SKM-1 treated with dmso at 0.1 percent for 144 hours (cell line): ENCODE results near the gene SERBP1.
"Not testable (repeated sequence)": the region's sequence is repeated elsewhere in the genome, so short reads cannot be mapped to it uniquely, and the experiment has no call there.

Source experiments
- DNase-seq: peaks from one replicate; lab custom pipeline; 2025; ENCODE audit not compliant: unreplicated experiment; lab: John Stamatoyannopoulos, UW

SERBP1 gene

GRCh38 chr1:67408148-67408547, 22.1 kb downstream of the SERBP1 start:
- DNase-seq, result no peak

DNA sequence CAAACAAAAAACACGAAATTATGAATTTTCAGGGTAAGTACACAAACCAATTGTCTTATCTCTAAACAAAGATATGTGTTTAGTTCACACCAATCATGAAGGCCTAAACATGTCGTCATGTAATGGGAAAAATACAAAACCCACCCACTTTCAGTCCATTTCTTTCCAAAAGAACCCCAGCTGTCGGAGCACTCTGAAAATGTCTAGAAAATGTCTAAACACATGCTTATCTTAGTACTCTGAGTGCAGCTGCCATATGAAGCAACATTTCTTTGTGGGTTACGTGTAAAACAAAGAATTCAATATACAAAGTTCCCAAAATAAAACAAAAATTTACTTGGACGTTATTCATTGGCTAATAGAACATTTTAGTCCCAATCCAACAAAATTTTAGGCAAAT, 22.7 kb downstream of the SERBP1 start:
- no peak for DNase-seq

- no peak for DNase-seq
Measured at GRCh38 chr1:67405473-67406245, 24.5 kb downstream of the SERBP1 start.

- DNase-seq, result no peak
Measured at GRCh38 chr1:67404212-67404620, 26.0 kb downstream of the SERBP1 start.

DNA sequence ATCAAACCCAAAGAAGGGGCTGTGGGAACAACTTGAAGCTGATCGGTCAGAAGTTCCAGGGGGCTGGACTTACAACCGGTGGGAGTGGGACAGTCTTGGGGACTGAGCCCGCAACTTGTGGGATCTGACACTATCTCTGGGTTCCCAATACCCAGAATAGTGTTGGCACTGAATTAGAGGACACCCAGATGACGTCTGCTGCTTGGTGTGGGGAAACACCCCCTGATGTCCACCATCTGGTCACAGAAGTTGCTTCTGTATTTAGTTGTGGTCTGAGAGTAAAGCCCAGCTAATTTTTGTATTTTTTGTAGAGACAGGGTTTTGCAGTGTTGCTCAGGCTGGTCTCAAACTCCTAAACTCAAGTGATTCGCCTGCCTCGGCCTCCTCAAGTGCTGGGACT, 28.8 kb downstream of the SERBP1 start:
- no peak for DNase-seq

DNA sequence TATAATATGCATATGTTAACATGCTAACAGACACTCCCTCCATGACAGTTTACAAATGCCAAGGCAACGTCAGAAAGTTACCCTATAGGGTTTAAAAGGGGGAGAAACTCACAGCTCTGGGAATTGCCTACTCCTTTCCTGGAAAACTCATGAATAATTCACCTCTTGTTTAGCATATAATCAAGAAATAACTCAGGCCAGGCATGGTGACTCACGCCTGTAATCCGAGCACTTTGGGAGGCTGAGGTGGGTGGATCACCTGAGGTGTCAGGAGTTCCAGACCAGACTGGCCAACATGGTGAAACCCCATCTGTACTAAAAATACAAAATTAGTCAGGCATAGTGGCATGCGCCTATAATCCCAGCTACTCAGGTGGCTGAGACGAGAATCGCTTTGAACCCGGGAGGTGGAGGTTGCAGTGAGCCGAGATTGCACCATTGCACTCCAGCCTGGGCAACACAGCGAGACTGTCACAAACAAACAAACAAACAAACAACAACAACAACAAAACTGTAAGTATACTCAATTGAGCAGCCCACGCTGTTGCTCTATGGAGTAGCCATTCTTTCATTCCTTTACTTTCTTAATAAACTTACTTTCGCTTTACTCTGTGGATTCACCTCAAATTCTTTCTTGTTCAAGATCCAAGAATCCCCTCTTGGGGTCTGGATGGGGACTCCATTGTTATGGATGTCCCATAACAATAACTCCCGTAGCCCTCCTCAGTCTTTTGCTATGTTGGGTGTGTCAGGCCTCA, 30.0 kb downstream of the SERBP1 start:
- DNase-seq, result not testable (repeated sequence)

- DNase-seq, result no peak
Measured at GRCh38 chr1:67399199-67399993, 30.8 kb downstream of the SERBP1 start.

DNA sequence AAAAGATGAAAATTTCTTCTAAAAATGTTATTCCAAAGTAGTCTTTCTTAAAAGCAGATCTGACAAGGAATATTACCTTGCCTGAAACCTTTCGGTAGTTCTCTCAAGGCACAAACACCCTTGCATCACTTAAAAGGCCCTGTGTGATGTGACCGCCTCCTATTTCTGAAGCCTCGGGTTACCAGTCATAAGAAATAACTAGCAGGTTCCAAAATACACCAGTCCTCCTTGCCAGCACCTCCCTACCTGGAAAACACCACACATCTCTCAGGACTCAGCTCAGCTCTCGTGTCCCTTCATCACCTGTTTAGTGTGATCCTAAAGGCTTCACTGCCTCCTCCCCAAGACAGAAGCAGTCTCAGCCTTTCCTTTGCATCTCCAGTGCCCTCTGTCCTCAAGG, 35.7 kb downstream of the SERBP1 start:
- no peak for DNase-seq

GRCh38 chr1:67393737-67394136, 36.5 kb downstream of the SERBP1 start:
- DNase-seq, result no peak

- no peak for DNase-seq
Measured at GRCh38 chr1:67393240-67393639, 37.0 kb downstream of the SERBP1 start.

GRCh38 chr1:67390041-67390887, 39.9 kb downstream of the SERBP1 start:
- no peak for DNase-seq

GRCh38 chr1:67383999-67384638, 46.1 kb downstream of the SERBP1 start:
- DNase-seq, result no peak

DNA sequence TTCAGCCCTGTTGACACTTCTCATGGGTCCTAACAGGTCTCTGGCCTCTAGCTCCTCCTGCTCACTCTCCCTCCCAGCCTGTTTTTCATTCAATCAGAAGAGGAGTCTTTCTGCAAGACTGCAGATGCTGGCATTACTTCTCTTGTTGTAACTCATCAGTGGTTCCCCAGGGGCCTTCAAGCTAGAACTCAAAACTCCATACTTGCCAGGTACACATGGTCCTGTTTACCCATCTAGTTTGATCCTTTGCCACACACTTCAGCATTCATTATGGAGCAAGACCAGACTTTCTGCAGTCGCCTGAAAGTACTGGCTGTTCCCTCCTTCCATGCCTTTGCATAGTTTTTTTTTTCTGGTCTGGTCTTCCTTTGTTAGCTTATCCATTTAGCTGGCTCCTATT, 47.9 kb downstream of the SERBP1 start:
- DNase-seq, result no peak

DNA sequence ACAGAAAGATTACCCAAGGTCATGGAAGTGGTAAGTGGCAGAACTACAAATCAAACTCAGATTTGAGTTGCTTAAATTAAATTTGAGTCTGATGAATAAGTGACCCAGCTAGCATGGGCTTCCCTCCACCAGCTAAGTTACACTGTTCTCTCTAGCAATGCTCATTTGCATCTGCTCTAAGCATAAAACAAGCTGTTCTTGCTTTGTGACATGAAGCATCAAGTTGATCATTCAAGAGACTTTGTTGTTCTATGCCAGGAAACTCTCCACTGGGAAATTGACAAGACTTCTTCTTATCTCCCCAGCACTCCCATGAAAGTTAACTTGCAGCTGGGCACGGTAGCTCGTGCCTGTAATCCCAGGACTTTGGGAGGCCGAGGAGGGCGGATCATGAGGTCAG, 49.0 kb downstream of the SERBP1 start:
- no peak for DNase-seq

DNA sequence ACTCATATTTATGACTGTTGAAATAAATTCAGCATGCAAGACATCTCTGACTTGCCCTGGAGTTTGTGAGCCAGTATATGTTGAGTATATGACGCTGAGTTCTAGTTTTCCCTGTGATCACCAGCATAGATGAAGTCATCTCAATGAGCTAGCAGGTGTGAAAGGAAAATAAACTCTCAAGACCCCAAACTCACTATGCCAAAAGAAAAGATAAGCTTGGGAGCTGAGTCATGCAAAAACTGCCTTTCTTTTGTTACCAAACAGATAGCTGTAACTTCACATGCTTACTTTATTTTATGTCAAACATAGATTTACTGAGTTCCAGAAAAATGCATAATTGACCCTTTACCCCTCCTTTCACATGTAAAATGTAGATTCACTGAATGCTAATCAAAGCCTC, 52.9 kb downstream of the SERBP1 start:
- no peak for DNase-seq

DNA sequence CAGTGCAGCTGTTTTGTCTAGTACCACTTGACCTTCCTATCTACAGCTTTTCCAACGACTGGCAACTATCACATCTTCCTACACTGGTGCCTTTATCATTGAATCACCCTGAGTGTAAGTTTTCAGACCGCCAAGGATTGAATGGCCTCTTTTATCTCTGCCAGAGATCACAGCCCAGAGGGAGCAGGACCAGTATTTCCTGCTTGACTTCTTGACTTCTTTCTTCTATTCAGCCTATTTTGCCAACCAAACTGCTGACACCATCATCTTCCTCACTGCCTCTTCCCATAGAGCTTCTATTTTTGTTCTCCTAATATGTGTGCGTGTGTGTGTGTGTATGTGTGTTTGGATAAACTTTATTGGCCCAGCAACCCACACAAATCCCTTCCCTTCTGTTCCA, 53.8 kb downstream of the SERBP1 start:
- DNase-seq, result no peak

DNA sequence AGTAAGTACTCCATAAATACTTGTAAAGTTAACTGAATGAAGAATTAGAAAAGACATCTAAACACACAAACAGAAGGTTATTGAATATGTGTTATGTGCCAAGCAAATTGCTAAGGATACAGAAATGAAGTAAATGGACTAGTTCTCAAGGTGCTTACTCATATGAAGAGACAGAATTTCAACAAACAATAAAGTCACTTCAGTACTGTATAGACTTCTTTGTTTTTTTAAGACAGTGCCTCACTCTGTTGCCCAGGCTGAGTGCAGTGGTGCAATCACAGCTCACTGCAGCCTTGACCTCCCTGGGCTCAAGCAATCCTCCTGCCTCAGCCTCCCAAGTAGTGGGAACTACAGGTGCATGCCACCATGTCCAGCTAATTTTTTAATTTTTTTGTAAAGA, 57.3 kb downstream of the SERBP1 start:
- no peak for DNase-seq

- DNase-seq, result no peak
Measured at GRCh38 chr1:67372136-67372535, 58.1 kb downstream of the SERBP1 start.

DNA sequence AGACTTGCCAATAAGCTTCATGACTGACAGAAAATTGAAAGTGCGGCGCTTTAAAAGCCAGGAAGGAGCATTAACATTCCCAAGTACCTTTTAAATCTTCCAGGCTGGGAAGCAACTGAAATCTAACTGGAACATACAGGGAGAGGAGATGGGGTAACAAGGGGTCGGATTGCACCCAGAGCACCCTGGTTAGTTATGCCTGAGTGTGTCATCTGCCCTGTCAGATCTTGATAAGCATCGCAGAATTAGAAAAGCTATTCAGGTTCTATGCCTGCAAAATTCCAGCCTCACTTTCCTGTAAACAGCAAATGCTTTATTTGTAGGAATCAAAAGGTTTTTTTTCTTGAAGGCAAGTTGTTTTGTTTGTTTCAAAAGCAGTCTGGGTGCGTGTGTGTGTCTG, 58.5 kb downstream of the SERBP1 start:
- DNase-seq, result no peak

- DNase-seq, result no peak
Measured at GRCh38 chr1:67371043-67371442, 59.2 kb downstream of the SERBP1 start.
